H1 (cell line): Measurements from ENCODE around the gene TAF4. TPM values are rescaled to one million over a fixed set of nuclear protein-coding genes. Genes with fewer than 3 reads are reported as not detected.
A peak's percentile ranks its signal among the peaks of the same experiment; 100 is the strongest.

Experiments
- CTCF ChIA-PET: fragments of 300-600 bp; sonication (Branson Sonifier 250); formaldehyde crosslinking; loops from one replicate; lab custom pipeline; 2021; ENCODE audit not compliant: partially characterized antibody; lab: Charles Lee
- POLR2A ChIA-PET: fragments of 300-600 bp; sonication (Branson Sonifier 250); formaldehyde crosslinking; loops from one replicate; lab custom pipeline; 2021; ENCODE audit warnings: inconsistent platforms; ENCODE audit not compliant: partially characterized antibody; lab: Charles Lee
- DNase-seq, 2 experiments: peaks; one replicate each; pipeline versions ENCODE4 v3.0.0 to v3.0.0-alpha.2; 2010 to 2022; ENCODE audit warnings: low spot score in 2 of 2, low read depth in 1 of 2, mixed read lengths in 1 of 2
- FAIRE-seq: peaks from 2 replicates; lab custom pipeline; 2011; peaks lifted over from hg19 to GRCh38; lab: Jason Lieb, UNC
- H2AFZ ChIP-seq: 2 replicates; pipeline ENCODE4 v1.8.1; 2012; ENCODE audit warnings: low read length, inconsistent platforms
- H2AK5ac ChIP-seq: 2 replicates; pipeline ENCODE4 v1.6.1; 2013; ENCODE audit warnings: low read depth, low read length
- H2BK120ac ChIP-seq: replicated peaks from 2 replicates; pipeline ENCODE3; 2013; ENCODE audit warnings: low read depth, low read length, inconsistent platforms
- H2BK12ac ChIP-seq: 2 replicates; pipeline ENCODE4 v1.6.1; 2013; ENCODE audit warnings: low read depth, low read length
- H2BK15ac ChIP-seq: 2 replicates; pipeline ENCODE4 v1.6.1; 2013; ENCODE audit warnings: low read length
- H2BK20ac ChIP-seq: 2 replicates; pipeline ENCODE4 v1.6.1; 2013; ENCODE audit warnings: low read length
- H2BK5ac ChIP-seq: 2 replicates; pipeline ENCODE4 v1.6.1; 2013; ENCODE audit warnings: low read depth, low read length
- H3K14ac ChIP-seq: 2 replicates; pipeline ENCODE4 v1.6.1; 2013; ENCODE audit warnings: inconsistent platforms; ENCODE audit not compliant: insufficient read length
- H3K18ac ChIP-seq: 2 replicates; pipeline ENCODE4 v1.6.1; 2013; ENCODE audit warnings: low read length; ENCODE audit errors: extremely low read depth
- H3K23ac ChIP-seq: 2 replicates; pipeline ENCODE4 v1.6.1; 2013; ENCODE audit warnings: inconsistent platforms; ENCODE audit not compliant: insufficient read length
- H3K23me2 ChIP-seq: 2 replicates; pipeline ENCODE4 v1.6.1; 2013; ENCODE audit warnings: low read depth, low read length
- H3K27ac ChIP-seq: 2 replicates; pipeline ENCODE4 v1.6.1; 2011; ENCODE audit warnings: low read depth, low read length, inconsistent platforms
- H3K27me3 ChIP-seq, 4 experiments: replicated peaks in 1 of 4; 1 replicate in 1 of 4; 2 replicates in 3 of 4; pipeline versions ENCODE4 v1.6.1 to v1.8.1; 2011 to 2013; ENCODE audit warnings: low read length in 3 of 4, mild to moderate bottlenecking in 3 of 4, inconsistent platforms in 2 of 4, mixed read lengths in 2 of 4, moderate library complexity in 1 of 4; ENCODE audit not compliant: control insufficient read depth in 3 of 4, insufficient read depth in 3 of 4; ENCODE audit errors: extremely low read depth in 1 of 4
- H3K36me3 ChIP-seq, 4 experiments: 2 replicates each; pipeline versions ENCODE4 v1.6.1 to v1.8.1; 2011 to 2013; ENCODE audit warnings: mild to moderate bottlenecking in 4 of 4, low read length in 3 of 4, moderate library complexity in 2 of 4, control low read depth in 1 of 4, inconsistent platforms in 1 of 4; ENCODE audit not compliant: insufficient read depth in 4 of 4, control insufficient read depth in 2 of 4
- H3K4ac ChIP-seq: replicated peaks from 2 replicates; pipeline ENCODE3; 2013; ENCODE audit warnings: low read length, low read depth, mixed read lengths, inconsistent platforms; ENCODE audit not compliant: insufficient read length
- H3K4me1 ChIP-seq, 4 experiments: replicated peaks in 1 of 4; 1 replicate in 1 of 4; 2 replicates in 3 of 4; pipeline versions ENCODE4 v1.6.1 to v1.8.1; 2011 to 2013; ENCODE audit warnings: low read length in 3 of 4, inconsistent platforms in 2 of 4, mixed read lengths in 1 of 4; ENCODE audit not compliant: insufficient read depth in 4 of 4, control insufficient read depth in 3 of 4
- H3K4me2 ChIP-seq, 2 experiments: 2 replicates each; pipeline versions ENCODE4 v1.6.1 to v1.8.1; 2011 to 2013; ENCODE audit warnings: low read depth in 2 of 2, low read length in 2 of 2, control low read depth in 1 of 2, inconsistent platforms in 1 of 2, mild to moderate bottlenecking in 1 of 2; ENCODE audit not compliant: insufficient read depth in 1 of 2
- H3K4me3 ChIP-seq, 4 experiments: fragments of 200-600, 300-600 bp in 1 of 4; sonication (generic), shearing (Covaris generic), sonication (Bioruptor Twin) in 1 of 4; 2 replicates each; pipeline versions ENCODE4 v1.5.1 to v1.8.1; 2011 to 2016; ENCODE audit warnings: low read length in 4 of 4, low read depth in 3 of 4, control low read depth in 2 of 4, inconsistent platforms in 2 of 4, mild to moderate bottlenecking in 2 of 4, mixed read lengths in 1 of 4, moderate library complexity in 1 of 4; ENCODE audit not compliant: insufficient read depth in 2 of 4; ENCODE audit errors: extremely low read depth in 1 of 4
- H3K56ac ChIP-seq: replicated peaks from 2 replicates; pipeline ENCODE3; 2013; ENCODE audit warnings: low read depth, mild to moderate bottlenecking, mixed read lengths, low read length, inconsistent platforms; ENCODE audit not compliant: insufficient read length
- H3K79me1 ChIP-seq: 2 replicates; pipeline ENCODE4 v1.6.1; 2013; ENCODE audit warnings: low read depth, low read length, control low read depth
- H3K79me2 ChIP-seq, 2 experiments: 2 replicates each; pipeline versions ENCODE4 v1.6.1 to v1.8.1; 2012 to 2013; ENCODE audit warnings: low read length in 2 of 2, mild to moderate bottlenecking in 2 of 2, inconsistent platforms in 1 of 2; ENCODE audit not compliant: insufficient read depth in 2 of 2, control insufficient read depth in 1 of 2
- H3K9ac ChIP-seq, 4 experiments: replicated peaks in 1 of 4; 1 replicate in 1 of 4; 2 replicates in 3 of 4; pipeline versions ENCODE4 v1.6.1 to v1.8.1; 2011 to 2013; ENCODE audit warnings: low read depth in 3 of 4, low read length in 3 of 4, control low read depth in 2 of 4, mild to moderate bottlenecking in 2 of 4, moderate library complexity in 2 of 4, inconsistent platforms in 1 of 4; ENCODE audit errors: extremely low read depth in 1 of 4
- H3K9me3 ChIP-seq, 2 experiments: 2 replicates each; pipeline versions ENCODE4 v1.6.1 to v1.8.1; 2012 to 2013; ENCODE audit warnings: mild to moderate bottlenecking in 2 of 2, moderate library complexity in 2 of 2, control low read depth in 1 of 2, inconsistent platforms in 1 of 2, low read depth in 1 of 2, low read length in 1 of 2, mixed read lengths in 1 of 2; ENCODE audit not compliant: insufficient read depth in 2 of 2
- H4K20me1 ChIP-seq, 2 experiments: replicated peaks in 1 of 2; 2 replicates each; pipeline versions ENCODE3 to v1.8.1; 2011 to 2013; ENCODE audit warnings: inconsistent platforms in 2 of 2, low read length in 2 of 2, mild to moderate bottlenecking in 1 of 2; ENCODE audit not compliant: insufficient read depth in 2 of 2, control insufficient read depth in 1 of 2
- H4K5ac ChIP-seq: 2 replicates; pipeline ENCODE4 v1.6.1; 2013; ENCODE audit warnings: low read length, low read depth, mixed read lengths, inconsistent platforms; ENCODE audit not compliant: insufficient read length
- H4K8ac ChIP-seq: 2 replicates; pipeline ENCODE4 v1.8.0; 2013; ENCODE audit warnings: mild to moderate bottlenecking, moderate library complexity, low read length, inconsistent platforms; ENCODE audit not compliant: insufficient read depth; ENCODE audit errors: extremely low read depth
- H4K91ac ChIP-seq: replicated peaks from 2 replicates; pipeline ENCODE3; 2013; ENCODE audit warnings: low read length, mixed read lengths, inconsistent platforms; ENCODE audit not compliant: insufficient read length
- BRCA1 ChIP-seq: IDR thresholded peaks from 2 replicates; pipeline ENCODE4 v1.6.1; 2012; ENCODE audit warnings: low read depth, low read length, improper control_type of control experiment
- KDM1A ChIP-seq: fragments of 200-600, 300-600 bp; sonication (generic); IDR thresholded peaks from 2 replicates; pipeline ENCODE4 v1.7.1; 2016; ENCODE audit warnings: mild to moderate bottlenecking, low read length, borderline replicate concordance
- POLR2A ChIP-seq, 2 experiments: IDR thresholded peaks; 1 replicate in 1 of 2; 2 replicates in 1 of 2; pipeline ENCODE4 v1.6.1; 2011; ENCODE audit warnings: low read depth in 2 of 2, low read length in 2 of 2, mild to moderate bottlenecking in 2 of 2; ENCODE audit errors: control extremely low read depth in 1 of 2
- POU5F1 ChIP-seq: IDR thresholded peaks from 2 replicates; pipeline ENCODE4 v1.6.1; 2011; ENCODE audit warnings: low read depth, mild to moderate bottlenecking, low read length, moderate library complexity
- SP1 ChIP-seq: IDR thresholded peaks from 2 replicates; pipeline ENCODE4 v1.6.1; 2011; ENCODE audit warnings: low read depth, low read length
- YY1 ChIP-seq: IDR thresholded peaks from 2 replicates; pipeline ENCODE4 v1.6.1; 2011; ENCODE audit warnings: low read depth, mild to moderate bottlenecking, low read length
- ZNF274 ChIP-seq: IDR thresholded peaks from 2 replicates; pipeline ENCODE4 v1.7.0; 2012; ENCODE audit warnings: low read length, borderline replicate concordance; ENCODE audit errors: extremely low read depth
- WGBS, 2 experiments: shearing (Covaris generic) in 1 of 2; methylation state at CpG; one replicate each; pipeline versions ENCODE4 v1.1.6 to v1.1.7; 2013 to 2015; ENCODE audit warnings: low lambda C conversion rate in 2 of 2, mixed read lengths in 2 of 2, inconsistent platforms in 1 of 2, low coverage in 1 of 2, missing lambda C conversion rate in 1 of 2; ENCODE audit not compliant: insufficient replicate concordance in 2 of 2, insufficient coverage in 1 of 2, insufficient read length in 1 of 2; ENCODE audit errors: extremely low coverage in 1 of 2, missing lambda C conversion rate in 1 of 2; 5-methylcytosine and 5-hydroxymethylcytosine counted together
- polyA plus RNA-seq, 7 experiments: library from polyadenylated mRNA; depleted of rRNA in 3 of 7; stranded (reverse) in 5 of 7; unstranded in 2 of 7; fragments of >200 nt in 5 of 7; fragments of 200-250 nt in 2 of 7; gene quantifications; 1 replicate in 5 of 7; 2 replicates in 1 of 7; 4 replicates in 1 of 7; pipeline versions ENCODE4 v1.2.1 to v1.2.3, GENCODE V29; 2011 to 2013; ENCODE audit warnings: missing spikeins in 2 of 7, mixed read lengths in 2 of 7
- total RNA-seq: library from RNA; stranded (reverse); fragmentation: NEBNext Ultra II Directional; extraction: Animal tissue kit (Norgen Biotek cat#: 25700); gene quantifications from 2 replicates; pipeline ENCODE4 v1.2.1, GENCODE V29; 2021
- TF ChIP-seq, protein P1 (sequence below): IDR thresholded peaks from 2 replicates; pipeline ENCODE4 v1.6.1; 2012; ENCODE audit warnings: inconsistent platforms
- TF ChIP-seq, protein P2 (sequence below), 3 experiments: IDR thresholded peaks; 1 replicate in 2 of 3; 2 replicates in 1 of 3; pipeline versions ENCODE4 v1.5.1 to v1.6.1; 2011; ENCODE audit warnings: low read length in 3 of 3, mild to moderate bottlenecking in 3 of 3, inconsistent platforms in 2 of 3, low read depth in 1 of 3, moderate library complexity in 1 of 3; ENCODE audit not compliant: insufficient read depth in 1 of 3; ENCODE audit errors: control extremely low read depth in 1 of 3

Gene TAF4
- total and polyA plus RNA-seq, 2 of the 8 experiments (the other 6 are each of a cell fraction or from before 2014, with no cell fraction given) = 16.0 to 30.1 TPM

DNA sequence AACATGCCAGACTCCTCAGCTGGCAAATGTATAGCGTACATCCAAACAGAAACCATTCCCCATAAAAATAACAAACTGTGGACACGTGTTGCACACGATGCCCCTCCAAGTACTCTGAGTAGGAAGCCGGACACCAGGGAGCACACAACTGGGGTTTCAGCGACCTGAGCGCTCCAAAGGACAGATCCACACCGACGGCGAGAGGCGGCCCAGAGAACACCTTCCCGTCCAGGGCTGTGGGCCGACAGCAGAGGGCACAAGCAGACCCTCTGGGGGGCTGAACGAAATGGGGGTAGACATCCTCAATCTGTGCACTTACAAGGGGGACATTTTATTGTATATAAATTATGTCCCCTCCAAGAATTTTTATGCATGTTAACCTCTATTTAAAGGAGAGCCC lies 24.7 kb downstream of the TAF4 start:
- Histone ChIP-seq H2AFZ (no peak overlapping the region), H3K36me3 (no peaks in the 10 kb centered on the region), H2BK5ac (0 out of 2 replicates have a peak overlapping the region, but pooled peaks have one; percentile 35), H4K5ac (no peak overlapping the region), H3K18ac (no peak overlapping the region), H3K79me1 (peaks cover 15% of the 10 kb centered on the region), H3K79me2 (peaks cover 20 to 96% of the 10 kb centered on the region in 2 experiments), H4K20me1 (peaks cover 28 to 38% of the 10 kb centered on the region in 2 experiments), H3K4me3 (no peak overlapping the region), H4K91ac (no peak overlapping the region), H3K27ac (no peak overlapping the region), H3K9me3 (no peaks in the 10 kb centered on the region), H2BK120ac (no peak overlapping the region), H3K23ac (no peak overlapping the region), H3K27me3 (no peaks in the 10 kb centered on the region), H2BK15ac (no peak overlapping the region), H3K9ac (no peak overlapping the region), H3K23me2 (no peaks in the 10 kb centered on the region), H2BK20ac (no peak overlapping the region), H3K4me1 (peaks cover 2 to 17% (median 5%) of the 10 kb centered on the region in 4 experiments; a peak in 6 of 7 replicates), H4K8ac (no peak overlapping the region), H2AK5ac (no peak overlapping the region), H3K4me2 (no peak overlapping the region), H3K4ac (no peak overlapping the region), H3K14ac (no peak overlapping the region), H3K56ac (no peak overlapping the region), H2BK12ac (no peak overlapping the region)
- WGBS, 2 experiments = 91% methylated on average over 13 of the region's 13 CpGs; no CpG with 5 or more reads in 1 of the 2 experiments
- ChIA-PET CTCF (interaction anchor here (2.0 to 2.6 kb wide), 3 partner anchors 12 to 20 kb away, joined by 5 to 10 read pairs (median 7); no protein-coding TSS in a partner anchor), POLR2A (interaction anchor here (1.2 kb wide), 1 partner anchor 101 kb away, joined by 3 read pairs; no protein-coding TSS in a partner anchor)
- TF ChIP-seq, protein P1, sequence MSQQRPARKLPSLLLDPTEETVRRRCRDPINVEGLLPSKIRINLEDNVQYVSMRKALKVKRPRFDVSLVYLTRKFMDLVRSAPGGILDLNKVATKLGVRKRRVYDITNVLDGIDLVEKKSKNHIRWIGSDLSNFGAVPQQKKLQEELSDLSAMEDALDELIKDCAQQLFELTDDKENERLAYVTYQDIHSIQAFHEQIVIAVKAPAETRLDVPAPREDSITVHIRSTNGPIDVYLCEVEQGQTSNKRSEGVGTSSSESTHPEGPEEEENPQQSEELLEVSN = no peak
- TF ChIP-seq YY1 (no peak), POU5F1 (no peak), POLR2A (IDR thresholded peaks at IDR 0.05; ENCODE audit: control extremely low read depth in 1 of 2, low read depth in 2 of 2, low read length in 2 of 2) (no peak), KDM1A (no peak), BRCA1 (no peak), SP1 (no peak), ZNF274 (no peak)
- TF ChIP-seq, protein P2, sequence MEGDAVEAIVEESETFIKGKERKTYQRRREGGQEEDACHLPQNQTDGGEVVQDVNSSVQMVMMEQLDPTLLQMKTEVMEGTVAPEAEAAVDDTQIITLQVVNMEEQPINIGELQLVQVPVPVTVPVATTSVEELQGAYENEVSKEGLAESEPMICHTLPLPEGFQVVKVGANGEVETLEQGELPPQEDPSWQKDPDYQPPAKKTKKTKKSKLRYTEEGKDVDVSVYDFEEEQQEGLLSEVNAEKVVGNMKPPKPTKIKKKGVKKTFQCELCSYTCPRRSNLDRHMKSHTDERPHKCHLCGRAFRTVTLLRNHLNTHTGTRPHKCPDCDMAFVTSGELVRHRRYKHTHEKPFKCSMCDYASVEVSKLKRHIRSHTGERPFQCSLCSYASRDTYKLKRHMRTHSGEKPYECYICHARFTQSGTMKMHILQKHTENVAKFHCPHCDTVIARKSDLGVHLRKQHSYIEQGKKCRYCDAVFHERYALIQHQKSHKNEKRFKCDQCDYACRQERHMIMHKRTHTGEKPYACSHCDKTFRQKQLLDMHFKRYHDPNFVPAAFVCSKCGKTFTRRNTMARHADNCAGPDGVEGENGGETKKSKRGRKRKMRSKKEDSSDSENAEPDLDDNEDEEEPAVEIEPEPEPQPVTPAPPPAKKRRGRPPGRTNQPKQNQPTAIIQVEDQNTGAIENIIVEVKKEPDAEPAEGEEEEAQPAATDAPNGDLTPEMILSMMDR (IDR thresholded peaks at IDR 0.05; ENCODE audit: control extremely low read depth in 1 of 3, insufficient read depth in 1 of 3, low read depth in 1 of 3, low read length in 3 of 3) = no peak
- DNase-seq = no peak
- FAIRE-seq = no peak
